T-helper 17 cell (primary cell): ENCODE measurements around the gene ATF6B. TPM values are rescaled to one million over a fixed set of nuclear protein-coding genes. Genes with fewer than 3 reads are reported as not detected.

ENCODE experiments used
- ATAC-seq: fragments of 150-1000 bp; cut with Tn5 transposase; 2 replicates; pipeline ENCODE4 v1.10.0; 2021; ENCODE audit warnings: mild to moderate bottlenecking, moderate library complexity
- DNase-seq, 3 donors: peaks; one replicate each; pipeline versions ENCODE4 v3.0.0 to v3.0.0-alpha.2; 2020 to 2021
- H3K9me3 ChIP-seq: one replicate; pipeline ENCODE4 v1.7.0; 2013; ENCODE audit warnings: low read length, mild to moderate bottlenecking; ENCODE audit not compliant: control insufficient read depth, poor library complexity, severe bottlenecking
- H3K27ac Mint-ChIP-seq: one replicate; pipeline ENCODE4 v1.8.0; 2022; ENCODE audit warnings: mild to moderate bottlenecking, moderate library complexity, mixed read lengths
- H3K27me3 Mint-ChIP-seq: one replicate; pipeline ENCODE4 v1.8.0; 2022; ENCODE audit warnings: mixed read lengths
- H3K36me3 Mint-ChIP-seq: one replicate; pipeline ENCODE4 v1.8.0; 2022; ENCODE audit warnings: low read depth, mixed read lengths
- H3K4me1 Mint-ChIP-seq: one replicate; pipeline ENCODE4 v1.8.0; 2022; ENCODE audit warnings: mild to moderate bottlenecking, mixed read lengths
- H3K4me3 Mint-ChIP-seq: one replicate; pipeline ENCODE4 v1.8.0; 2022; ENCODE audit warnings: mild to moderate bottlenecking, moderate library complexity, mixed read lengths
- total RNA-seq, 4 donors: library from RNA in 2 of 4; stranded (reverse) in 2 of 4; gene quantifications; one replicate each; pipeline ENCODE4 v1.2.3 and lab custom pipeline; 2022 to 2026

Gene ATF6B
- total RNA-seq, 2 donors from 2014 or later, result 107 to 117 TPM

GRCh38 chr6:32167761-32168262, 39.8 kb upstream of the ATF6B start:
- no peak overlapping the region for H3K27ac Mint-ChIP-seq
- H3K4me3 Mint-ChIP-seq, result no peak overlapping the region
- peaks cover 9% of the 10 kb centered on the region for H3K36me3 Mint-ChIP-seq

GRCh38 chr6:32167154-32167760, 39.2 kb upstream of the ATF6B start:
- peaks cover 14% of the 10 kb centered on the region for H3K4me1 Mint-ChIP-seq
- no peaks in the 10 kb centered on the region for H3K27me3 Mint-ChIP-seq
- ATAC-seq (no peak), DNase-seq (no peak)
- no peak overlapping the region for H3K27ac Mint-ChIP-seq
- H3K4me3 Mint-ChIP-seq, result no peak overlapping the region
- H3K9me3 ChIP-seq, result no peaks in the 10 kb centered on the region
- peaks cover 9% of the 10 kb centered on the region for H3K36me3 Mint-ChIP-seq

More at GRCh38 chr6:32167761-32168262, 39.8 kb upstream of the ATF6B start:
- no peaks in the 10 kb centered on the region for H3K9me3 ChIP-seq
- ATAC-seq (no peak), DNase-seq (no peak)
- Mint-ChIP-seq H3K4me1 (peaks cover 17% of the 10 kb centered on the region), H3K27me3 (no peaks in the 10 kb centered on the region)

GRCh38 chr6:32166411-32167061, 38.5 kb upstream of the ATF6B start:
- H3K27ac Mint-ChIP-seq, result no peak overlapping the region
- no peaks in the 10 kb centered on the region for H3K27me3 Mint-ChIP-seq
- H3K4me3 Mint-ChIP-seq, result no peak overlapping the region
- peaks cover 9% of the 10 kb centered on the region for H3K36me3 Mint-ChIP-seq
- no peaks in the 10 kb centered on the region for H3K9me3 ChIP-seq
- peaks cover 14% of the 10 kb centered on the region for H3K4me1 Mint-ChIP-seq
- DNase-seq, result no peak
- no peak for ATAC-seq

GRCh38 chr6:32164295-32164694, 36.2 kb upstream of the ATF6B start, which contains the start of gene EGFL8:
Gene EGFL8 (plus strand): TSS chr6:32164595. CDS start chr6:32166166, 1,571 bp downstream.
- Mint-ChIP-seq H3K27ac (peak within 1 kb of the TSS; percentile 32), H3K27me3 (no peaks in the 10 kb centered on the region), H3K4me1 (peaks cover 5% of the 10 kb centered on the region), H3K4me3 (no peak within 1 kb of the TSS), H3K36me3 (peaks cover 6% of the 10 kb centered on the region)
- H3K9me3 ChIP-seq, result no peaks in the 10 kb centered on the region
- no peak for DNase-seq
- no peak for ATAC-seq

GRCh38 chr6:32163559-32164258, 35.7 kb upstream of the ATF6B start:
- no peak overlapping the region for H3K4me3 Mint-ChIP-seq
- peak overlapping the region; percentile 32 for H3K27ac Mint-ChIP-seq
- no peak for ATAC-seq
- H3K4me1 Mint-ChIP-seq, result peaks cover 5% of the 10 kb centered on the region
- no peak for DNase-seq
- no peaks in the 10 kb centered on the region for H3K9me3 ChIP-seq
- no peaks in the 10 kb centered on the region for H3K27me3 Mint-ChIP-seq
- peaks cover 3% of the 10 kb centered on the region for H3K36me3 Mint-ChIP-seq

GRCh38 chr6:32158052-32158451, 30.0 kb upstream of the ATF6B start:
- no peak for DNase-seq
- no peak for ATAC-seq
- peaks cover 28% of the 10 kb centered on the region for H3K4me1 Mint-ChIP-seq
- peak overlapping the region; percentile 72 for H3K27ac Mint-ChIP-seq
- no peak overlapping the region for H3K4me3 Mint-ChIP-seq
- H3K27me3 Mint-ChIP-seq, result peaks cover 1% of the 10 kb centered on the region
- H3K36me3 Mint-ChIP-seq, result peaks cover 11% of the 10 kb centered on the region
- no peaks in the 10 kb centered on the region for H3K9me3 ChIP-seq

GRCh38 chr6:32156891-32157290, 28.8 kb upstream of the ATF6B start:
- Mint-ChIP-seq H3K4me3 (no peak overlapping the region), H3K27me3 (peaks cover 5% of the 10 kb centered on the region), H3K27ac (no peak overlapping the region), H3K4me1 (peaks cover 34% of the 10 kb centered on the region), H3K36me3 (peaks cover 11% of the 10 kb centered on the region)
- H3K9me3 ChIP-seq, result no peaks in the 10 kb centered on the region
- ATAC-seq (no peak), DNase-seq (no peak)

GRCh38 chr6:32154514-32155161, 26.6 kb upstream of the ATF6B start:
- H3K9me3 ChIP-seq, result no peaks in the 10 kb centered on the region
- Mint-ChIP-seq H3K27ac (peak overlapping the region; percentile 67), H3K36me3 (peaks cover 20% of the 10 kb centered on the region), H3K4me3 (peak overlapping the region; percentile 98), H3K27me3 (peaks cover 21% of the 10 kb centered on the region), H3K4me1 (peaks cover 42% of the 10 kb centered on the region)
- DNase-seq (peak; percentile 38 to 45 (median 40)), ATAC-seq (peak; percentile 82)

- peak within 1 kb of the TSS; percentile 98 for H3K4me3 Mint-ChIP-seq
- H3K9me3 ChIP-seq, result no peaks in the 10 kb centered on the region
- DNase-seq (peak; percentile 34 to 57 (median 41)), ATAC-seq (peak; percentile 74)
- peaks cover 46% of the 10 kb centered on the region for H3K4me1 Mint-ChIP-seq
- H3K27me3 Mint-ChIP-seq, result peaks cover 26% of the 10 kb centered on the region
- H3K36me3 Mint-ChIP-seq, result peaks cover 20% of the 10 kb centered on the region
- H3K27ac Mint-ChIP-seq, result peak within 1 kb of the TSS; percentile 67
These were observed 25.8 kb upstream of the ATF6B start, which contains the start of gene PPT2 for GRCh38 chr6:32153564-32154513. Gene PPT2 (plus strand): TSS chr6:32154141. CDS start chr6:32154595, 454 bp downstream.

GRCh38 chr6:32152769-32153563, 24.9 kb upstream of the ATF6B start:
- Mint-ChIP-seq H3K4me3 (peak overlapping the region; percentile 78), H3K4me1 (peaks cover 45% of the 10 kb centered on the region), H3K27me3 (peaks cover 34% of the 10 kb centered on the region), H3K36me3 (peaks cover 17% of the 10 kb centered on the region), H3K27ac (no peak overlapping the region)
- ATAC-seq (no peak), DNase-seq (no peak)
- no peaks in the 10 kb centered on the region for H3K9me3 ChIP-seq

GRCh38 chr6:32151863-32152768, 24.1 kb upstream of the ATF6B start, which contains the start of gene PRRT1:
Gene PRRT1 (minus strand): TSS chr6:32151939. CDS start chr6:32151827, 112 bp downstream.
- Mint-ChIP-seq H3K4me1 (peaks cover 46% of the 10 kb centered on the region), H3K36me3 (peaks cover 11% of the 10 kb centered on the region), H3K4me3 (peak within 1 kb of the TSS; percentile 78), H3K27me3 (peaks cover 36% of the 10 kb centered on the region), H3K27ac (peak within 1 kb of the TSS; percentile 53)
- DNase-seq (no peak), ATAC-seq (no peak)
- H3K9me3 ChIP-seq, result no peaks in the 10 kb centered on the region
